GM23338 (cell line): Measurements from ENCODE around the gene ZNF775. TPM values are rescaled to one million over a fixed set of nuclear protein-coding genes. Genes with fewer than 3 reads are reported as not detected.

ENCODE experiments used
- ATAC-seq: fragments of 200-7000 bp; cut with Tn5 transposase; 3 replicates; pipeline ENCODE4 v1.9.1; 2020
- DNase-seq: peaks from one replicate; pipeline ENCODE4 v3.0.0-alpha.2; 2015; ENCODE audit warnings: low spot score
- H2AFZ ChIP-seq: fragments of 200-600 bp; sonication (generic); 2 replicates; pipeline ENCODE4 v1.8.0; 2016; ENCODE audit warnings: antibody characterized with exemption, mild to moderate bottlenecking, moderate library complexity
- H3F3A ChIP-seq: fragments of 200-600 bp; sonication (generic); replicated peaks from 2 replicates; pipeline ENCODE4 v1.8.0; 2017; ENCODE audit warnings: antibody characterized with exemption, mixed run types, low read depth
- H3K27ac ChIP-seq: fragments of 200-600 bp; sonication (generic); 2 replicates; pipeline ENCODE4 v1.6.1; 2016; ENCODE audit warnings: low read depth
- H3K27me3 ChIP-seq: fragments of 200-600 bp; sonication (generic); 2 replicates; pipeline ENCODE4 v1.8.0; 2016; ENCODE audit warnings: mild to moderate bottlenecking, mixed run types, moderate library complexity; ENCODE audit not compliant: insufficient read depth
- H3K36me3 ChIP-seq: fragments of 200-600 bp; sonication (generic); 2 replicates; pipeline ENCODE4 v1.8.0; 2016; ENCODE audit warnings: mild to moderate bottlenecking; ENCODE audit not compliant: insufficient read depth
- H3K4me1 ChIP-seq: fragments of 200-600 bp; sonication (generic); 2 replicates; pipeline ENCODE4 v1.8.0; 2016; ENCODE audit warnings: mild to moderate bottlenecking, moderate library complexity; ENCODE audit not compliant: insufficient read depth
- H3K4me2 ChIP-seq: fragments of 200-600 bp; sonication (generic); 2 replicates; pipeline ENCODE4 v1.7.1; 2017; ENCODE audit warnings: mixed run types
- H3K4me3 ChIP-seq: fragments of 200-600 bp; sonication (generic); 2 replicates; pipeline ENCODE4 v1.6.1; 2016; ENCODE audit warnings: mixed run types
- H3K79me2 ChIP-seq: fragments of 200-600 bp; sonication (generic); replicated peaks from 2 replicates; pipeline ENCODE4 v1.8.0; 2017; ENCODE audit warnings: mild to moderate bottlenecking; ENCODE audit not compliant: insufficient read depth
- H3K9me2 ChIP-seq: fragments of 200-600 bp; sonication (generic); 2 replicates; pipeline ENCODE4 v1.8.0; 2017; ENCODE audit not compliant: insufficient read depth
- H4K20me1 ChIP-seq: fragments of 200-600 bp; sonication (generic); replicated peaks from 2 replicates; pipeline ENCODE4 v1.8.0; 2017; ENCODE audit warnings: mild to moderate bottlenecking; ENCODE audit not compliant: insufficient read depth
- H3K27ac Mint-ChIP-seq: 2 replicates; pipeline ENCODE4 v1.8.0; 2020; ENCODE audit warnings: inconsistent platforms, mild to moderate bottlenecking, moderate library complexity, mixed read lengths
- H3K27me3 Mint-ChIP-seq: 3 replicates; pipeline ENCODE4 v1.8.0; 2022; ENCODE audit warnings: low read depth, mild to moderate bottlenecking, moderate library complexity, mixed read lengths, inconsistent platforms; ENCODE audit not compliant: insufficient read depth, poor library complexity
- H3K36me3 Mint-ChIP-seq: 3 replicates; pipeline ENCODE4 v1.8.0; 2021; ENCODE audit warnings: low read depth, mild to moderate bottlenecking, inconsistent platforms, moderate library complexity, mixed read lengths
- H3K4me1 Mint-ChIP-seq: 3 replicates; pipeline ENCODE4 v1.8.0; 2020; ENCODE audit warnings: mild to moderate bottlenecking, inconsistent platforms, mixed read lengths
- H3K4me3 Mint-ChIP-seq: 3 replicates; pipeline ENCODE4 v1.8.0; 2021; ENCODE audit warnings: moderate library complexity, mild to moderate bottlenecking, inconsistent platforms, mixed read lengths
- H3K9me3 Mint-ChIP-seq: 3 replicates; pipeline ENCODE4 v1.8.0; 2020; ENCODE audit warnings: moderate library complexity, mild to moderate bottlenecking, inconsistent platforms, mixed read lengths
- CREB1 ChIP-seq: fragments of 250-450 bp; sonication (Bioruptor Pico); IDR thresholded peaks from 2 replicates; pipeline ENCODE4 v1.5.0; 2020; ENCODE audit warnings: low read depth, mild to moderate bottlenecking, moderate library complexity
- CTCF ChIP-seq, 2 experiments: fragments of 200-600 bp in 1 of 2; sonication (generic) in 1 of 2; conservative IDR thresholded peaks; 2 replicates each; pipeline versions ENCODE4 v1.5.1 to v1.6.1; 2016 to 2017; ENCODE audit warnings: antibody characterized with exemption in 2 of 2, low read depth in 2 of 2, mild to moderate bottlenecking in 2 of 2, moderate library complexity in 1 of 2
- EZH2 ChIP-seq: fragments of 200-600 bp; sonication (generic); IDR thresholded peaks from one replicate; pipeline ENCODE4 v1.8.0; 2017; ENCODE audit warnings: antibody characterized with exemption, mild to moderate bottlenecking, low read depth; ENCODE audit not compliant: unreplicated experiment
- EZH2phosphoT487 ChIP-seq: fragments of 200-600 bp; sonication (generic); IDR thresholded peaks from one replicate; pipeline ENCODE4 v1.8.1; 2018; ENCODE audit warnings: antibody characterized with exemption; ENCODE audit not compliant: unreplicated experiment
- JUNB ChIP-seq: IDR thresholded peaks from one replicate; pipeline ENCODE4 v1.6.1; 2016; ENCODE audit warnings: antibody characterized with exemption; ENCODE audit not compliant: unreplicated experiment
- NANOG ChIP-seq: IDR thresholded peaks from 2 replicates; pipeline ENCODE4 v1.6.1; 2016; ENCODE audit warnings: antibody characterized with exemption, borderline replicate concordance
- POLR2AphosphoS5 ChIP-seq: IDR thresholded peaks from 2 replicates; pipeline ENCODE4 v1.6.1; 2016; ENCODE audit warnings: antibody characterized with exemption, low read depth
- STAT1 ChIP-seq: IDR thresholded peaks from one replicate; pipeline ENCODE4 v1.6.1; 2016; ENCODE audit warnings: antibody characterized with exemption; ENCODE audit not compliant: unreplicated experiment
- ZNF114 ChIP-seq: fragments of 250-450 bp; sonication (Bioruptor Pico); IDR thresholded peaks from 2 replicates; pipeline ENCODE4 v1.5.0; 2020; ENCODE audit warnings: mild to moderate bottlenecking, moderate library complexity
- ZNF331 ChIP-seq: fragments of 250-450 bp; sonication (Bioruptor Pico); IDR thresholded peaks from 2 replicates; pipeline ENCODE4 v1.5.0; 2020; ENCODE audit warnings: low read depth, mild to moderate bottlenecking, moderate library complexity
- ZNF462 ChIP-seq: fragments of 250-450 bp; sonication (Bioruptor Pico); IDR thresholded peaks from 2 replicates; pipeline ENCODE4 v1.5.0; 2020; ENCODE audit warnings: mild to moderate bottlenecking, moderate library complexity
- polyA plus RNA-seq: library from polyadenylated mRNA; unstranded; fragments of >200 nt; fragmentation: Nextera tagmentation; extraction: Ambion mirVana; gene quantifications from 2 replicates; pipeline ENCODE4 v1.2.1, GENCODE V29; 2016
- total RNA-seq: library from RNA; depleted of rRNA; stranded (reverse); fragments of >200 nt; shearing (Covaris generic); gene quantifications from 2 replicates; pipeline ENCODE4 v1.2.3, GENCODE V29; 2014
- TF ChIP-seq, protein P1 (sequence below): IDR thresholded peaks from one replicate; pipeline ENCODE4 v1.6.1; 2018; ENCODE audit warnings: antibody characterized with exemption; ENCODE audit not compliant: unreplicated experiment
- TF ChIP-seq, protein P2 (sequence below): IDR thresholded peaks from 2 replicates; pipeline ENCODE4 v1.6.1; 2016; ENCODE audit warnings: antibody characterized with exemption

The ZNF775 gene
- total and polyA plus RNA-seq, 2 experiments from 2014 or later, result 4.5 to 38.2 TPM

DNA sequence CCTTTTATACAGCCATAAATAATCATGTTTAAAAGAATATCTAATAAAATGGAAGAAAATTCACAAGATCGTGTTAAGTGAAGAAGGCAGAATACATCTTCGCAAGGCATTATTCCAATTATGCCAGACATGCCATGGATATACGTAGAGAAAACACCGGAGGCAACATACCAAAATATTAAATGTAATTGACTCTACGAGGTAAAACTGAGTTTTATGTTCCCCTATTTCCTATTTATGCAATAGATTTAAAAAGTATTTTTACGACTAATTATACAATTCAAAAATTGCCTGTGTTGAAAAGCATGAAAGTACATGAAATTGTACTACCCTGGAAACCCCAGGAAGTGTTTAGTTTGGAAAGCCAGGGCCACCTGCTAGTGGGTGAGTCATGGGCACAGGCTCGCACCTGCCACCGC lies 11.4 kb upstream of the ZNF775 start:
- H3K4me3 ChIP-seq, result peak overlapping the region; percentile 81
- H3K27ac ChIP-seq, result peak overlapping the region; percentile 85

More for the DNA sequence above, 11.4 kb upstream of the ZNF775 start:
- Mint-ChIP-seq H3K27ac (peak overlapping the region; percentile 95), H3K4me3 (peak overlapping the region; percentile 98), H3K36me3 (peaks cover 28% of the 10 kb centered on the region), H3K4me1 (peaks cover 53% of the 10 kb centered on the region), H3K27me3 (peaks cover 17% of the 10 kb centered on the region), H3K9me3 (no peaks in the 10 kb centered on the region)
- H3F3A ChIP-seq, result peaks cover 15% of the 10 kb centered on the region
- no peak for ATAC-seq
- H4K20me1 ChIP-seq, result peaks cover 5% of the 10 kb centered on the region
- 0 out of 2 replicates have a peak, but pooled peaks cover 3% of the 10 kb centered on the region for H3K36me3 ChIP-seq
- TF ChIP-seq NANOG (no peak), ZNF114 (CRISPR knock-in tag) (no peak), EZH2phosphoT487 (no peak), JUNB (no peak), EZH2 (no peak), CTCF (conservative IDR thresholded peaks at IDR 0.05; ENCODE audit: low read depth in 2 of 2) (no peak), ZNF331 (CRISPR knock-in tag) (no peak), ZNF462 (CRISPR knock-in tag) (no peak), CREB1 (CRISPR knock-in tag) (no peak), POLR2AphosphoS5 (no peak), STAT1 (no peak)
- TF ChIP-seq, protein P1, sequence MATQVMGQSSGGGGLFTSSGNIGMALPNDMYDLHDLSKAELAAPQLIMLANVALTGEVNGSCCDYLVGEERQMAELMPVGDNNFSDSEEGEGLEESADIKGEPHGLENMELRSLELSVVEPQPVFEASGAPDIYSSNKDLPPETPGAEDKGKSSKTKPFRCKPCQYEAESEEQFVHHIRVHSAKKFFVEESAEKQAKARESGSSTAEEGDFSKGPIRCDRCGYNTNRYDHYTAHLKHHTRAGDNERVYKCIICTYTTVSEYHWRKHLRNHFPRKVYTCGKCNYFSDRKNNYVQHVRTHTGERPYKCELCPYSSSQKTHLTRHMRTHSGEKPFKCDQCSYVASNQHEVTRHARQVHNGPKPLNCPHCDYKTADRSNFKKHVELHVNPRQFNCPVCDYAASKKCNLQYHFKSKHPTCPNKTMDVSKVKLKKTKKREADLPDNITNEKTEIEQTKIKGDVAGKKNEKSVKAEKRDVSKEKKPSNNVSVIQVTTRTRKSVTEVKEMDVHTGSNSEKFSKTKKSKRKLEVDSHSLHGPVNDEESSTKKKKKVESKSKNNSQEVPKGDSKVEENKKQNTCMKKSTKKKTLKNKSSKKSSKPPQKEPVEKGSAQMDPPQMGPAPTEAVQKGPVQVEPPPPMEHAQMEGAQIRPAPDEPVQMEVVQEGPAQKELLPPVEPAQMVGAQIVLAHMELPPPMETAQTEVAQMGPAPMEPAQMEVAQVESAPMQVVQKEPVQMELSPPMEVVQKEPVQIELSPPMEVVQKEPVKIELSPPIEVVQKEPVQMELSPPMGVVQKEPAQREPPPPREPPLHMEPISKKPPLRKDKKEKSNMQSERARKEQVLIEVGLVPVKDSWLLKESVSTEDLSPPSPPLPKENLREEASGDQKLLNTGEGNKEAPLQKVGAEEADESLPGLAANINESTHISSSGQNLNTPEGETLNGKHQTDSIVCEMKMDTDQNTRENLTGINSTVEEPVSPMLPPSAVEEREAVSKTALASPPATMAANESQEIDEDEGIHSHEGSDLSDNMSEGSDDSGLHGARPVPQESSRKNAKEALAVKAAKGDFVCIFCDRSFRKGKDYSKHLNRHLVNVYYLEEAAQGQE, result no peak
- TF ChIP-seq, protein P2, sequence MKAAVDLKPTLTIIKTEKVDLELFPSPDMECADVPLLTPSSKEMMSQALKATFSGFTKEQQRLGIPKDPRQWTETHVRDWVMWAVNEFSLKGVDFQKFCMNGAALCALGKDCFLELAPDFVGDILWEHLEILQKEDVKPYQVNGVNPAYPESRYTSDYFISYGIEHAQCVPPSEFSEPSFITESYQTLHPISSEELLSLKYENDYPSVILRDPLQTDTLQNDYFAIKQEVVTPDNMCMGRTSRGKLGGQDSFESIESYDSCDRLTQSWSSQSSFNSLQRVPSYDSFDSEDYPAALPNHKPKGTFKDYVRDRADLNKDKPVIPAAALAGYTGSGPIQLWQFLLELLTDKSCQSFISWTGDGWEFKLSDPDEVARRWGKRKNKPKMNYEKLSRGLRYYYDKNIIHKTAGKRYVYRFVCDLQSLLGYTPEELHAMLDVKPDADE, result no peak
- DNase-seq, result no peak
- no peak overlapping the region; the same call in 1 of the 2 replicates for H2AFZ ChIP-seq
- H3K27me3 ChIP-seq, result no peaks in the 10 kb centered on the region
- H3K4me1 ChIP-seq, result peaks cover 51% of the 10 kb centered on the region
- peak overlapping the region; percentile 96 for H3K4me2 ChIP-seq
- peaks cover 31% of the 10 kb centered on the region for H3K79me2 ChIP-seq
- H3K9me2 ChIP-seq, result no peaks in the 10 kb centered on the region
